Testis (tissue), 3 donors: ENCODE results near the gene MIB2. TPM values are rescaled to one million over a fixed set of nuclear protein-coding genes. Genes with fewer than 3 reads are reported as not detected.

Source experiments
- DNase-seq: peaks from one replicate; pipeline ENCODE4 v3.0.0-alpha.2; 2019
- H3K27ac ChIP-seq, 2 donors: fragments of 200-600 bp; sonication (generic); one replicate each; pipeline ENCODE4 v1.5.1; 2019
- H3K27me3 ChIP-seq: fragments of 200-600 bp; sonication (generic); one replicate; pipeline ENCODE4 v1.5.1; 2019
- H3K36me3 ChIP-seq: fragments of 200-600 bp; sonication (generic); one replicate; pipeline ENCODE4 v1.5.1; 2017; ENCODE audit warnings: low read depth; ENCODE audit errors: missing control alignments
- H3K4me1 ChIP-seq: fragments of 200-600 bp; sonication (generic); one replicate; pipeline ENCODE4 v1.5.1; 2019
- H3K4me3 ChIP-seq, 2 donors: fragments of 200-600 bp; sonication (generic); one replicate each; pipeline ENCODE4 v1.5.1; 2017 to 2019
- H3K9me3 ChIP-seq: fragments of 200-600 bp; sonication (generic); one replicate; pipeline ENCODE4 v1.5.1; 2017
- CTCF ChIP-seq, 3 experiments: fragments of 450-650 bp in 2 of 3; fragments of 200-600 bp in 1 of 3; sonication (generic) in 1 of 3; IDR thresholded peaks; one replicate each; pipeline ENCODE4 v1.5.1; 2016 to 2019; ENCODE audit warnings: antibody characterized with exemption in 3 of 3, mild to moderate bottlenecking in 2 of 3, moderate library complexity in 1 of 3
- POLR2A ChIP-seq: fragments of 450-650 bp; IDR thresholded peaks from one replicate; pipeline ENCODE4 v1.6.1; 2017; ENCODE audit warnings: antibody characterized with exemption, mild to moderate bottlenecking, moderate library complexity
- WGBS, 2 donors: methylation state at CpG; one replicate each; pipeline ENCODE4 v1.1.5; 2018; 5-methylcytosine and 5-hydroxymethylcytosine counted together
- intact Hi-C: fragments of 100-400 bp; cut with DNase I; formaldehyde crosslinking; loops from one replicate; pipeline ENCODE4 v1.15.1; 2023; ENCODE audit warnings: low total_unique reads
- polyA plus RNA-seq: library from polyadenylated mRNA; stranded (reverse); fragments of 350-450 nt; fragmentation: Illumina TruSeq; extraction: RNeasy Lipid Tissue Mini Kit (QIAGEN cat#74804); gene quantifications from one replicate; pipeline ENCODE4 v1.2.3, GENCODE V29; 2014; ENCODE audit warnings: low read depth, low replicate concordance; ENCODE audit not compliant: insufficient read depth
- total RNA-seq, 2 donors: library from RNA; depleted of rRNA; stranded (reverse); fragments of >200 nt; gene quantifications; one replicate each; pipeline ENCODE4 v1.2.3, GENCODE V29; 2016

The MIB2 gene
- total and polyA plus RNA-seq, 3 donors from 2014 or later, result 38.7 to 172 (median 154) TPM

- H3K9me3 ChIP-seq, result no peaks in the 10 kb centered on the region
- H3K27ac ChIP-seq, result no peak overlapping the region
- TF ChIP-seq POLR2A, result no peak
- no peak for TF ChIP-seq CTCF (IDR thresholded peaks at IDR 0.05)
- H3K36me3 ChIP-seq, result no peaks in the 10 kb centered on the region
- whole genome bisulfite sequencing, 2 donors, result 86 to 89% methylated on average over 9 to 15 of the region's 15 CpGs
- H3K27me3 ChIP-seq, result no peaks in the 10 kb centered on the region
- H3K4me1 ChIP-seq, result peaks cover 25% of the 10 kb centered on the region
- H3K4me3 ChIP-seq, result no peak overlapping the region
- no peak for DNase-seq
- intact Hi-C loops, result no loop called here
Observed at GRCh38 chr1:1601564-1602303, 13.6 kb upstream of the MIB2 start.

- Histone ChIP-seq H3K27me3 (no peaks in the 10 kb centered on the region), H3K36me3 (no peaks in the 10 kb centered on the region), H3K27ac (no peak overlapping the region), H3K4me3 (no peak overlapping the region), H3K4me1 (peaks cover 19% of the 10 kb centered on the region), H3K9me3 (no peaks in the 10 kb centered on the region)
- TF ChIP-seq CTCF (IDR thresholded peaks at IDR 0.05) (no peak), POLR2A (no peak)
- DNase-seq, result no peak
- 72 to 79% methylated on average over 18 of the region's 18 CpGs for WGBS, 2 donors
- intact Hi-C loops, result no loop called here
Observed at GRCh38 chr1:1602304-1602967, 12.9 kb upstream of the MIB2 start.

GRCh38 chr1:1602968-1603506 is 12.3 kb upstream of the MIB2 start:
- Histone ChIP-seq H3K27ac (no peak overlapping the region), H3K36me3 (no peaks in the 10 kb centered on the region), H3K27me3 (no peaks in the 10 kb centered on the region), H3K4me1 (peaks cover 13% of the 10 kb centered on the region), H3K9me3 (no peaks in the 10 kb centered on the region), H3K4me3 (no peak overlapping the region)
- WGBS, 2 donors, result 55 to 68% methylated on average over 4 to 13 of the region's 13 CpGs
- TF ChIP-seq CTCF (IDR thresholded peaks at IDR 0.05) (no peak), POLR2A (no peak)
- intact Hi-C loops, result no loop called here
- no peak for DNase-seq

- Histone ChIP-seq H3K4me1 (peaks cover 10% of the 10 kb centered on the region), H3K27ac (no peak overlapping the region), H3K4me3 (no peak overlapping the region), H3K9me3 (no peaks in the 10 kb centered on the region), H3K36me3 (no peaks in the 10 kb centered on the region), H3K27me3 (no peaks in the 10 kb centered on the region)
- TF ChIP-seq CTCF (IDR thresholded peaks at IDR 0.05), result no peak
- TF ChIP-seq POLR2A, result no peak
- no peak for DNase-seq
- intact Hi-C loops, result no loop called here
- 82 to 90% methylated on average over 10 to 13 of the region's 13 CpGs for WGBS, 2 donors
Observed at GRCh38 chr1:1603671-1604373, 11.5 kb upstream of the MIB2 start.
